ENCODE measurements around the gene TLE4. TPM values are rescaled to one million over a fixed set of nuclear protein-coding genes. Genes with fewer than 3 reads are reported as not detected.

Gene TLE4
- total RNA-seq, 1 donor from 2014 or later: 20.7 TPM

DNA sequence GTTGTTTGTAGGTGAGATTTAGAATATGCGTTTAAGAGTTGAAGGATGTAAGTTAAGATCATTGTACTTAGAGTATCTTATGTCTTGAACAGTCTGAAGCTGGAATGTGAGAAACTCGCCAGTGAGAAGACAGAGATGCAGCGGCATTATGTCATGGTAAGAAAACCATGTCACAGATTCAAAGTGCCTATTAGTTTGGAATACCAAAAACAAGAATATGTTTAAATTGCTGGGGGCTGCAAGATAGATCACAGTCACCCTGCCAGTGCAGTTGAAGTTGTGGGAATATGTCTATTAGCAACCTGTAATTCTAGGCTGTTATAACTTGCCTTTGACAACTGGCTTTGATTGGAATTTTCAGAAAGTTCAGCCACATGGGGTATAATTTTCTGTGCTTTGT, 3.0 kb downstream of the TLE4 start:
- intact Hi-C loops (cut with micrococcal nuclease): loop anchor here (5.0 kb wide), 3 partner anchors 123 to 308 kb away; no protein-coding TSS in a partner anchor
- Mint-ChIP-seq H3K27me3 (ENCODE audit: low read depth) (no peaks in the 10 kb centered on the region), H3K4me1 (ENCODE audit: low read depth) (peaks cover 52% of the 10 kb centered on the region), H3K9me3 (no peaks in the 10 kb centered on the region), H3K4me3 (ENCODE audit: low read depth) (peak overlapping the region; percentile 45), H3K27ac (no peak overlapping the region), H3K36me3 (ENCODE audit: low read depth) (peaks cover 49% of the 10 kb centered on the region)
- no peak for DNase-seq (ENCODE audit: low spot score)

DNA sequence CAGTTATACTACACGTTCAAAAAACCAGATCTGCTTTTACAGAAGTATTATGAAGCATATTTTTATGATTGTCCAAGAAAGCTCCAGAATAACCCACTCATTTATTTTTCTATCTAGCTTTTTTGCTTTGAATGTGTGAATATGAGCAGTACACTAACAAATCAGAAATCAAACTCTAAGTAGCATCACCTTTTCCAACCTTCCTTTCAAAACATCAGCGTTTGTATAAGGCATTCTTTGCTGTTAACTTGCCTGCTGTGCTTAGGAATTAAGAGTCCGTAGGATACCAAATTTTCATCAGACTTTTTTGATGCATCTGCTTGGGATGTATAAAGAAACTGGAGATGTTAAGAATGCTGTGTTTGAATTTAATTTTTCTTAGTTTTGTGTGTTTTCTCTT, 3.8 kb downstream of the TLE4 start:
- Mint-ChIP-seq H3K4me3 (ENCODE audit: low read depth) (no peak overlapping the region), H3K9me3 (no peaks in the 10 kb centered on the region), H3K4me1 (ENCODE audit: low read depth) (peaks cover 52% of the 10 kb centered on the region), H3K36me3 (ENCODE audit: low read depth) (peaks cover 55% of the 10 kb centered on the region), H3K27ac (no peak overlapping the region), H3K27me3 (ENCODE audit: low read depth) (no peaks in the 10 kb centered on the region)
- DNase-seq (ENCODE audit: low spot score): no peak
- intact Hi-C loops (cut with micrococcal nuclease): no loop called here

DNA sequence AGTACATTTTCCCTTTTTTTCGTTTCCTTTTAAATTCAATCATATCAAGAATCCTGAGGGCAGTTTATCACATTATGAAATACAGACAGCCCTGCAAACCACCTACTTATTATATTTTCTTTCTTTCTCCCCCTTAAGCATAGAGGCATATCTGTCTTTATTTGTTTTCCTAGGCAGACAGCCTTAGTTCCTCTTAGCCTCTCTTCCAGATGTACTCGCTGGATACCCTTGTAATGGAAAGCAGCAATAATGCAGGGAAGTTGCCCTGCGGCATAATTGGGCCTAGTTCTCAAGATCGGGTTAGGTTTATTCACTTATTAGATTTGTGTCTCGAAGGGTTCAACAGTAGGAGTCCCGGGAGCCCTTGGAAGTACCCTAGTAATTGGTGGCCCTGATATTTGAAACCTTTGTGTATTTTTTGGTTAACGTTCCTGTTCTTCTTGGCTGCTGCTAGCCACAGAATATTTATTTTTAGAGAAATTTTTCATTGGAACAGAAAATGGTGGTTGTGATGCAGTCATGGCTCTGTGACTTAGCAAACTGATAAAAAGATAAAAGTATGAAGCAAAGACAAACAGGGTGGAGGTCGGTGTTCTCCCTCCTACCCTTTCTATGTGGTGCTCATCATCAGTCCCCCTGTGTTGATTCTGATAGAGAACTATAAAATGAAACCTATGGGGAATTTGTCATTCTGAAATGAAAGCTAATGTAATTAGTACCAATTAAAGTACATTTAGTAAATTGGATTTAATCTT, 6.4 kb downstream of the TLE4 start:
- Mint-ChIP-seq H3K9me3 (no peaks in the 10 kb centered on the region), H3K27ac (peak overlapping the region; percentile 72), H3K36me3 (ENCODE audit: low read depth) (peaks cover 71% of the 10 kb centered on the region), H3K4me3 (ENCODE audit: low read depth) (no peak overlapping the region), H3K4me1 (ENCODE audit: low read depth) (peaks cover 78% of the 10 kb centered on the region), H3K27me3 (ENCODE audit: low read depth) (no peaks in the 10 kb centered on the region)
- intact Hi-C loops (cut with micrococcal nuclease): no loop called here
- DNase-seq (ENCODE audit: low spot score): no peak

DNA sequence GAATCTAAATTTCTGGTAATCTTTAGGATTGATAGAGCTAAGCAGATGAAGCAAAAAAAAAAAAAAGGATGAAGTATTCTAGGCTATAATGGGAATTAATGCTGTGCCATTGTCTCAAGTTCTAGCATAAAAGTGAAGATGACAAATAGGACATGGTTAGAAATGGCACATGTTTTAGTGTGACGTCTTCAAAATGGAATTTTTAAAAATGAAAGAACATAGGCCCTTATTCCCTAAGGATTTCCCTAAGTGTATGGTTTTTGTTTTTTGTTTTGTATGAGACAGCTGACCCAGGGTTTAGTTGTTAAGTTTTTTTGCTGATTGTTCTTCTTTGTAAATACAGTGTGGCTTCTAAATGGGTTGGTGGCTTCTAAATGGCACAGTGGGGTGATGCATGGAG, 7.1 kb downstream of the TLE4 start:
- Mint-ChIP-seq H3K27me3 (ENCODE audit: low read depth) (no peaks in the 10 kb centered on the region), H3K36me3 (ENCODE audit: low read depth) (peaks cover 72% of the 10 kb centered on the region), H3K9me3 (no peaks in the 10 kb centered on the region), H3K4me3 (ENCODE audit: low read depth) (no peak overlapping the region), H3K4me1 (ENCODE audit: low read depth) (peaks cover 80% of the 10 kb centered on the region), H3K27ac (no peak overlapping the region)
- intact Hi-C loops (cut with micrococcal nuclease): no loop called here
- DNase-seq (ENCODE audit: low spot score): no peak

DNA sequence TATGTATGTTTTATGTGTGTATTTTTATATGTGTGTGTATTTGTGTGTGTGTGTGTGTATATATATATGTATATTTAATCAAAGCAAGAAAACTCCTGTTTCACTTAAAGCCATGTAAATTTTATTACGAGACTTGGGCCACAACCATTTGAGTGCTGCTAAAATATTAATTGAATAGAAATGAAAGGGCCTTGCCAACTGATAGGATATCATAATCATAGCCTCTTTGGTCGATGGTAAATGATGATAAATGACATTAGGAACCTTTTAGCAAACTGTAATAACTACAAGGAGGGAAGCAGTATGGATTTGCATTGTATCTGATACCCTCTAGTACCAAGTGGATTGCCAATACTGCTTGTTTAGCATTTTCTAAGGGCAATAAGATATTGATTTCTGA, 7.9 kb downstream of the TLE4 start:
- H3K27ac Mint-ChIP-seq: no peak overlapping the region
- intact Hi-C loops (cut with micrococcal nuclease): no loop called here
- peaks cover 82% of the 10 kb centered on the region for H3K4me1 Mint-ChIP-seq (ENCODE audit: low read depth)
- no peak for DNase-seq (ENCODE audit: low spot score)
- no peaks in the 10 kb centered on the region for H3K9me3 Mint-ChIP-seq
- H3K27me3 Mint-ChIP-seq (ENCODE audit: low read depth): no peaks in the 10 kb centered on the region
- H3K4me3 Mint-ChIP-seq (ENCODE audit: low read depth): no peak overlapping the region
- H3K36me3 Mint-ChIP-seq (ENCODE audit: low read depth): peaks cover 72% of the 10 kb centered on the region

DNA sequence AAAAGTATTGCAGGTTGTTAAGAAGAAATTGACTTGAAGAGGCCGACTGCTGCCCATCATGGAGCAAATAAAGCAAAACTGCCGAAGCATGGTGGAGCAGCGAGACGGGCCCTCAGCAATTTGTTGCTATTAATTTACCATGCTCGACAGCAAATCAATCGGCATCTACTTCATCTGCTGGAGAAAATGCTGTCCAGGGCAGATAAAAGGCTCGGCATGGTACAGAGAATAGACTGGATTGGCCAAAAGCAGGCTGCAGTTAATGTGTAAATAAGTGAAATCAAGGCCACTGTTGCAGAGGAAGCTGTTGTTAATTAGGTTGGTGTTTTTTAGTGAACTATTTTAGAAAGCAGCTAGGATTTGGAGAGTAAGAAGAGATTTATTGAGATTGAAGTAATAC, 8.3 kb downstream of the TLE4 start:
- no peaks in the 10 kb centered on the region for H3K27me3 Mint-ChIP-seq (ENCODE audit: low read depth)
- H3K4me3 Mint-ChIP-seq (ENCODE audit: low read depth): no peak overlapping the region
- peaks cover 72% of the 10 kb centered on the region for H3K36me3 Mint-ChIP-seq (ENCODE audit: low read depth)
- no peaks in the 10 kb centered on the region for H3K9me3 Mint-ChIP-seq
- intact Hi-C loops (cut with micrococcal nuclease): no loop called here
- no peak overlapping the region for H3K27ac Mint-ChIP-seq
- peaks cover 83% of the 10 kb centered on the region for H3K4me1 Mint-ChIP-seq (ENCODE audit: low read depth)
- no peak for DNase-seq (ENCODE audit: low spot score)

DNA sequence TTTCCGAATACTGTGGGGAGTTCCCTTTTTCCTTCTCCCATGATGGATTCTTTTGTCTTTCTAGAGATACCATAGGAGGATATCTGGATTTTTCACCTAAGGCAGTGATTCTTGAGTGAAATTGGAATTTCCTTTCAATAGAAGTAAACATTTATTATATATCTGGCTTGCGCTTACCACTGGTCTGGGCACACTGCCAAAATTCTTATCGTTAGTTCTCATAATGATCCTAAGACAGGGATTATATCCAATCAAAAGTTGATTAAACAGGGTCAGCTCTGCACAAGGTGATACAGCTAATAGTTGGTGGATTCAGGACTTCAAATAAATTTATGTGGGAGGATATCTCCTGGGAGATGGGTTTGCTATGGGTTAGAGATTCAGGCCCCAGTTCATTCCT, 9.6 kb downstream of the TLE4 start:
- H3K4me1 Mint-ChIP-seq (ENCODE audit: low read depth): peaks cover 78% of the 10 kb centered on the region
- H3K27ac Mint-ChIP-seq: peak overlapping the region; percentile 86
- DNase-seq (ENCODE audit: low spot score): no peak
- intact Hi-C loops (cut with micrococcal nuclease): loop anchor here (1.0 kb wide), 1 partner anchor 12 kb away; no protein-coding TSS in a partner anchor
- no peaks in the 10 kb centered on the region for H3K27me3 Mint-ChIP-seq (ENCODE audit: low read depth)
- H3K4me3 Mint-ChIP-seq (ENCODE audit: low read depth): peak overlapping the region; percentile 68
- no peaks in the 10 kb centered on the region for H3K9me3 Mint-ChIP-seq
- peaks cover 70% of the 10 kb centered on the region for H3K36me3 Mint-ChIP-seq (ENCODE audit: low read depth)

DNA sequence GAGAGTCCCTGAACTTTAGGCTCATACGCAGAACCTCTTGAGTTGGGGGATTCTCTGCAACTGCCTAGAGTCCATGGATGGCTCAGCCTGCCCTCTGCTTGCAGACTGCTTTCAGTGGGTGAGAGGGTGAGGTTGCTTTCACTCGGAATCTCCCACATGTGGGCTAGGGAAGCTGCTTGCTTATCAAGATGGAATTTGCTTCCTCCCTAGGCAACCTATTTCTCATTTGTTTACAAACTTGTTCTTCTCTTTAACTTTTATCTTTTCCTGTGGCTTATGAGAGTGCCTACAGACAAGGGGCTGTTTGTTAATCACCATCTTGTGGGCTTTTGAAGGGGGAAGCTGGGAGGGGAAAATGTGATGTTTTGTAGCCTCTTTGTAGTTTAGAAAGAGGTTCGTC, 10.0 kb downstream of the TLE4 start:
- Mint-ChIP-seq H3K9me3 (no peaks in the 10 kb centered on the region), H3K27me3 (ENCODE audit: low read depth) (no peaks in the 10 kb centered on the region), H3K4me3 (ENCODE audit: low read depth) (peak overlapping the region; percentile 68), H3K36me3 (ENCODE audit: low read depth) (peaks cover 68% of the 10 kb centered on the region), H3K27ac (peak overlapping the region; percentile 86), H3K4me1 (ENCODE audit: low read depth) (peaks cover 75% of the 10 kb centered on the region)
- no peak for DNase-seq (ENCODE audit: low spot score)
- intact Hi-C loops (cut with micrococcal nuclease): loop anchor here (1.0 to 2.0 kb wide), 3 partner anchors 10 to 43 kb away; partner anchors contain the start of gene TLE4

DNA sequence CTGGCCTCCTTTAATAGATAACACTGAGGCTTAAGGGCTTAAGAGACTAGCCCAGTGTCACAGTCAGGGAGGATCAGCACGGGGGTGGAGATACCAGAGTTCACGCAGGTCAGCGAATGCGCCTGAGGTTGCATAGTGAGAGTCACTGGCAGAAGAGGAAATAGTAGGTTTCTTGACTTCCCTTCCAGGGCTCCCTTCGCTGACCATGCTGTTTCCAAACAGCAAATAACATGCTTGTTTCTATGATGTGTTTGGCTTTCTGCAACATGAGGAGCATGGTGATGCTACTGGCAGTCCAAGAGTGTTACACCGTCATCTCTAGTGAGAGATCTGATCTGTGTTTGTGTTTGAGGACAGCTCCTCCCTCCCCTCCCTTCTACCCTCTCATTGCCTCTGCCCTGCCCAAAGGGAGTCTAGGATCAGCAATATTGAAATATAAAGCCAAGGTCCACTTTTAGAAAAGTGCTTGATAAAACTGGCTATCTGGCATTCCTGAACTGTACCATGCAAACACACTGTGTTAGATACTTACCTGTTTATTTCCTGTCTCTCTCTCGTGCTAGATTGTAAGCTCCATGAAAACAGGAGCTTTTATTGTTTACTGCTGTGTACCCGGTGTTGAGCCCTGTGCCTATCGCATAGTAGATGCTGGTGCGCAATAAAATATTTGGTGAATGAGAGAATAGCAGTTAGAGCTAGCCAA, 12.3 kb downstream of the TLE4 start:
- Mint-ChIP-seq H3K9me3 (no peaks in the 10 kb centered on the region), H3K27me3 (ENCODE audit: low read depth) (no peaks in the 10 kb centered on the region), H3K27ac (no peak overlapping the region), H3K36me3 (ENCODE audit: low read depth) (peaks cover 69% of the 10 kb centered on the region), H3K4me3 (ENCODE audit: low read depth) (no peak overlapping the region), H3K4me1 (ENCODE audit: low read depth) (peaks cover 66% of the 10 kb centered on the region)
- DNase-seq (ENCODE audit: low spot score): no peak
- intact Hi-C loops (cut with micrococcal nuclease): loop anchor here (2.0 kb wide), 1 partner anchor 41 kb away; no protein-coding TSS in a partner anchor

DNA sequence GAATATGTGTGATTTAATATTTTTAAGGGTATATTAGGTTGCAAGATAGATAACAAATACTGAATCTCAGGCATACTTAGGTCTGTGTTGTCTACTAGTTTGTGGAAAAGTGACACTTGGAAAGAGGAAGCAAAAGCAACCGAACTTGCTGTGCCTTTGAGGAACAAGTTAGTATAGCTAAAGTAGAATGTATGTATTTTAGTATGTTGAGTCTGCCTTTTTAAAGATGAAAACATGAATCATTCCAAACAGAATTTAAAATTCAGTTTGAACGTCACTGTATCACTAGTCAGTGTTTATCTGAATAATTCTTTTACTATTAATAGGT, 12.9 kb downstream of the TLE4 start:
- Mint-ChIP-seq H3K4me3 (ENCODE audit: low read depth) (no peak overlapping the region), H3K27ac (no peak overlapping the region), H3K27me3 (ENCODE audit: low read depth) (no peaks in the 10 kb centered on the region), H3K4me1 (ENCODE audit: low read depth) (peaks cover 63% of the 10 kb centered on the region), H3K36me3 (ENCODE audit: low read depth) (peaks cover 70% of the 10 kb centered on the region), H3K9me3 (no peaks in the 10 kb centered on the region)
- intact Hi-C loops (cut with micrococcal nuclease): no loop called here
- DNase-seq (ENCODE audit: low spot score): no peak

DNA sequence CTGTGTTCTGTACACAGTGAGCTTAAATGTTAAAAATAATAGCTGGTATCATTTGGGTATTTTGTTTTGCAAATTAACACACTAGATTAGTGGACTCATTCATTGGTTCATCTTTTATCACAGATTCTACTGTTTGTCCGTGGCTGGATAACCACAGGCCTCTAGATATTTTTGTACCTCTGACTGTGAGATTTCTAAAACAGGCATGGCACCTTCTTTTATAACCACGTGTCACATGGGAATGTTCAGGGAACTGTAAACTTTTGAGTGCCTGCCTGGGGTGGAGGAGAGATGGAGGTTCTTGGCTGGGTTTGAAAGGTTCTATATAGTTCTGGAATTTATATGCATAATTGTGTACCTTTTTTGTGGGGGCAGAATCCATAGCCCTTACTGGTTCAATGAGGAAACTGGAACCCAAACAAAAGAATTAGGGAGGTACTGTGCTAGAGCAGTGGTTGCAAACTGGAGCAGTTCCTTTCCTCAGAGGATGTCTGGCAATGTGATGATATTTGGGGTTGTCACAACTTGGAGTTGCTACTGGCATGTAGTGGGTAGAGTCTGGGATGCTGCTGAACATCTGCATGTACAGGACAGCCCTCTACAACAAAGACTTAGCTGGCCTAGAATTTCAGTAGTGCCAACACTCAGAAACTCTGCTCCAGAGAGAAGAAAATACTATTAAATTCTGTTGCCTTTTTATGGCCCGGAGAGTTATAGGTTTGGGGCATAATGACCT, 16.9 kb downstream of the TLE4 start:
- no peak overlapping the region for H3K4me3 Mint-ChIP-seq (ENCODE audit: low read depth)
- H3K27ac Mint-ChIP-seq: no peak overlapping the region
- no peaks in the 10 kb centered on the region for H3K9me3 Mint-ChIP-seq
- intact Hi-C loops (cut with micrococcal nuclease): no loop called here
- DNase-seq (ENCODE audit: low spot score): no peak
- H3K36me3 Mint-ChIP-seq (ENCODE audit: low read depth): peaks cover 69% of the 10 kb centered on the region
- H3K27me3 Mint-ChIP-seq (ENCODE audit: low read depth): peaks cover 9% of the 10 kb centered on the region
- peaks cover 57% of the 10 kb centered on the region for H3K4me1 Mint-ChIP-seq (ENCODE audit: low read depth)

DNA sequence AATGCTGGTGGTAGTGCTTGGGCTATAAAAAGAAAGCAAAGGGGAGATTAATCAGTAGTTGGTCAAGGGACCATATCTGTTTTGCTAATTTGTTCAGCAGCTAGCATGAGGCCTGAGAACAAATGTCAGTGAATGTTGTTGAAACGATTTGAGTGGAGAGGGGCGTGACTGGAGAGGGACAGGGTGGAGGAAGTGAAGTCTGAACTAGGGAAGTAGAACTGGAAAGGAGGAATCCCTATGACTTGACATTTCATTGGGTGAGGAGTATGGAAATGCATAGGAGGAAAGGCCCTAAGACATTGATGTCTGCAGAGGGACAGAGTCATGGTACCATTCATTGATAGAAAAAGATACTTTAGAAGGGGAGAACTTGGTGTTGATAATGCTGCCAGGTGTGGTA, 19.7 kb downstream of the TLE4 start:
- peaks cover 69% of the 10 kb centered on the region for H3K36me3 Mint-ChIP-seq (ENCODE audit: low read depth)
- H3K27me3 Mint-ChIP-seq (ENCODE audit: low read depth): peaks cover 11% of the 10 kb centered on the region
- peaks cover 57% of the 10 kb centered on the region for H3K4me1 Mint-ChIP-seq (ENCODE audit: low read depth)
- DNase-seq (ENCODE audit: low spot score): no peak
- intact Hi-C loops (cut with micrococcal nuclease): no loop called here
- no peaks in the 10 kb centered on the region for H3K9me3 Mint-ChIP-seq
- H3K4me3 Mint-ChIP-seq (ENCODE audit: low read depth): no peak overlapping the region
- H3K27ac Mint-ChIP-seq: no peak overlapping the region
